HepG2 (cell line): Measurements from ENCODE around the gene CPSF7. TPM values are rescaled to one million over a fixed set of nuclear protein-coding genes. Genes with fewer than 3 reads are reported as not detected.

ENCODE experiments used
- ETV5 ChIP-seq: IDR thresholded peaks from 2 replicates; pipeline ENCODE4 v1.6.1; 2018; ENCODE audit warnings: missing biosample characterization, missing genetic modification reagents, inconsistent platforms, borderline replicate concordance
- GATAD2A ChIP-seq: IDR thresholded peaks from 2 replicates; pipeline ENCODE4 v1.6.1; 2016
- JUND ChIP-seq: sonication (generic); formaldehyde crosslinking; IDR thresholded peaks from 2 replicates; pipeline ENCODE4 v1.8.0; 2022; ENCODE audit warnings: mild to moderate bottlenecking, missing genetic modification reagents
- KDM1A ChIP-seq: IDR thresholded peaks from 2 replicates; pipeline ENCODE4 v1.6.1; 2016; ENCODE audit warnings: missing compliant biosample characterization
- MEF2D ChIP-seq: sonication (generic); formaldehyde crosslinking; IDR thresholded peaks from 2 replicates; pipeline ENCODE4 v1.5.1; 2020; ENCODE audit warnings: mild to moderate bottlenecking, missing genetic modification reagents
- MIER3 ChIP-seq: IDR thresholded peaks from 2 replicates; pipeline ENCODE4 v1.6.1; 2016; ENCODE audit warnings: missing compliant biosample characterization, borderline replicate concordance
- MTA1 ChIP-seq: sonication (generic); formaldehyde crosslinking; IDR thresholded peaks from 2 replicates; pipeline ENCODE4 v1.4.0; 2020; ENCODE audit warnings: missing genetic modification reagents, mild to moderate bottlenecking, borderline replicate concordance
- NFYC ChIP-seq: IDR thresholded peaks from 2 replicates; pipeline ENCODE4 v1.6.1; 2016; ENCODE audit warnings: missing genetic modification reagents, missing compliant biosample characterization
- PAWR ChIP-seq: sonication (generic); formaldehyde crosslinking; IDR thresholded peaks from 2 replicates; pipeline ENCODE4 v1.4.0; 2020; ENCODE audit warnings: missing genetic modification reagents, mild to moderate bottlenecking, borderline replicate concordance
- SKI ChIP-seq: fragments of 450-650 bp; IDR thresholded peaks from one replicate; pipeline ENCODE4 v1.6.1; 2018; ENCODE audit warnings: mild to moderate bottlenecking; ENCODE audit not compliant: partially characterized antibody
- SP1 ChIP-seq, 2 experiments: fragments of 450-650 bp in 1 of 2; sonication (generic) in 1 of 2; formaldehyde crosslinking in 1 of 2; IDR thresholded peaks; 2 replicates each; pipeline versions ENCODE4 v1.4.0 to v1.6.1; 2016 to 2020; ENCODE audit warnings: missing genetic modification reagents in 1 of 2
- SRSF4 ChIP-seq: fragments of 200-400 bp; formaldehyde crosslinking; IDR thresholded peaks from one replicate; pipeline ENCODE4 v1.6.1; 2018; ENCODE audit warnings: mild to moderate bottlenecking, low read depth, low read length, moderate library complexity; ENCODE audit not compliant: poor library complexity, severe bottlenecking
- TCF12 ChIP-seq, 2 experiments: fragments of 450-650 bp in 1 of 2; sonication (generic) in 1 of 2; formaldehyde crosslinking in 1 of 2; IDR thresholded peaks; 2 replicates each; pipeline versions ENCODE4 v1.6.1 to v1.8.0; 2017 to 2022; ENCODE audit warnings: antibody characterized with exemption in 1 of 2, mild to moderate bottlenecking in 1 of 2, missing genetic modification reagents in 1 of 2, moderate library complexity in 1 of 2
- TOE1 ChIP-seq: sonication (generic); formaldehyde crosslinking; IDR thresholded peaks from 2 replicates; pipeline ENCODE4 v1.4.0; 2020; ENCODE audit warnings: mild to moderate bottlenecking, missing genetic modification reagents
- ZFAT ChIP-seq: sonication (generic); formaldehyde crosslinking; conservative IDR thresholded peaks from 2 replicates; pipeline ENCODE4 v1.8.1; 2023; ENCODE audit warnings: missing genetic modification reagents, inconsistent platforms
- ZNF451 ChIP-seq: sonication (generic); formaldehyde crosslinking; IDR thresholded peaks from 2 replicates; pipeline ENCODE4 v1.5.0; 2020; ENCODE audit warnings: mild to moderate bottlenecking, missing genetic modification reagents
- ZNF552 ChIP-seq: sonication (generic); formaldehyde crosslinking; IDR thresholded peaks from 2 replicates; pipeline ENCODE4 v1.9.0; 2022; ENCODE audit warnings: missing genetic modification reagents, mild to moderate bottlenecking, borderline replicate concordance
- ZNF761 ChIP-seq: sonication (generic); formaldehyde crosslinking; conservative IDR thresholded peaks from 2 replicates; pipeline ENCODE4 v1.4.0; 2020; ENCODE audit warnings: mild to moderate bottlenecking, missing genetic modification reagents
- polyA plus RNA-seq, 8 experiments: library from polyadenylated mRNA; depleted of rRNA in 3 of 8; stranded (reverse) in 7 of 8; unstranded in 1 of 8; fragments of >200 nt; fragmentation: Illumina TruSeq in 4 of 8; extraction: Trizol in 4 of 8; gene quantifications; 2 replicates each; pipeline versions ENCODE4 v1.2.1 to v1.2.3, GENCODE V29; 2011 to 2016; ENCODE audit warnings: low read depth in 4 of 8, missing spikeins in 1 of 8, mixed read lengths in 1 of 8; ENCODE audit not compliant: insufficient read depth in 1 of 8
- total RNA-seq, 5 experiments: library from RNA; depleted of rRNA; stranded (reverse); fragments of >200 nt; fragmentation: Illumina TruSeq; extraction: Trizol; gene quantifications; 2 replicates each; pipeline ENCODE4 v1.2.3, GENCODE V29; 2016; ENCODE audit warnings: low read depth in 1 of 5
- TF ChIP-seq, protein P1 (sequence below): IDR thresholded peaks from 2 replicates; pipeline ENCODE4 v1.6.1; 2016; ENCODE audit warnings: missing biosample characterization, missing genetic modification reagents, low read depth
- TF ChIP-seq, protein P2 (sequence below): sonication (generic); formaldehyde crosslinking; IDR thresholded peaks from 2 replicates; pipeline ENCODE4 v1.4.0; 2020; ENCODE audit warnings: low read depth, mild to moderate bottlenecking, missing genetic modification reagents
- TF ChIP-seq, protein P3 (sequence below): sonication (generic); formaldehyde crosslinking; IDR thresholded peaks from 2 replicates; pipeline ENCODE4 v1.4.0; 2020; ENCODE audit warnings: missing genetic modification reagents
- TF ChIP-seq, protein P4 (sequence below): sonication (generic); formaldehyde crosslinking; IDR thresholded peaks from 2 replicates; pipeline ENCODE4 v1.5.0; 2020; ENCODE audit warnings: missing genetic modification reagents
- TF ChIP-seq, protein P5 (sequence below), 2 experiments: IDR thresholded peaks; 2 replicates each; pipeline ENCODE4 v1.6.1; 2011 to 2012; ENCODE audit warnings: low read length in 2 of 2, borderline replicate concordance in 1 of 2, low read depth in 1 of 2, mild to moderate bottlenecking in 1 of 2, moderate library complexity in 1 of 2

The CPSF7 gene
- total and polyA plus RNA-seq, 2 of the 13 experiments (the other 11 are each of a cell fraction or from before 2014, with no cell fraction given), result 34.1 to 36.8 TPM

DNA sequence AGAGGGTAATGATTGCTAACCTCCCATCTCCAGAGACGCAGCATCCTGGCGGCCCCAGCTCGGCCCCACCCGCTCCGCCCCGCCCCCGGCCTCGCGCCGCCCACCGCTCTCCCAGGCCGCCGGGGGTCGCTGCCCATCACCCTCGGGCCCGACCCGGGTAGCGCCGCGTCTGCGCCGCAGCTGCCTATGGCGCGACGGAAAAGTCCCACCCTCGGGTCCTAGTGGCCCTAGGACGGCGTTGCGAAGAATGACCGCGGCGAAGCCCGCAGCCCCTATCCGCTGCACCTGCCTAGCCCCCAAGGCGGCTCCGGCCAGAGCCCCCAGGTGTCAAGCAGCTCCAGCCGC lies 457 bp downstream of the CPSF7 start (continued):
- TF ChIP-seq, protein P1, sequence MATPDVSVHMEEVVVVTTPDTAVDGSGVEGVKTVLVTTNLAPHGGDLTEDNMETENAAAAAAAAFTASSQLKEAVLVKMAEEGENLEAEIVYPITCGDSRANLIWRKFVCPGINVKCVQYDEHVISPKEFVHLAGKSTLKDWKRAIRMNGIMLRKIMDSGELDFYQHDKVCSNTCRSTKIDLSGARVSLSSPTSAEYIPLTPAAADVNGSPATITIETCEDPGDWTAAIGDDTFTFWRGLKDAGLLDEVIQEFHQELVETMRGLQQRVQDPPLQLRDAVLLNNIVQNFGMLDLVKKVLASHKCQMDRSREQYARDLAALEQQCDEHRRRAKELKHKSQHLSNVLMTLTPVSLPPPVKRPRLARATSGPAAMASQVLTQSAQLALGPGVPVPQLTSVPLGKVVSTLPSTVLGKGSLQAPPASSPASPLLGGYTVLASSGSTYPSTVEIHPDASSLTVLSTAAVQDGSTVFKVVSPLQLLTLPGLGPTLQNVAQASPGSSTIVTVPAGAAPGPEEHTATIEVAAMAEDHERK (CRISPR knock-in tag), result no peak
- TF ChIP-seq MTA1 (0 out of 2 replicates have a peak, but pooled peaks have one; percentile 13), SP1 (IDR thresholded peaks at IDR 0.05) (no peak), SP1 (CRISPR knock-in tag; IDR thresholded peaks at IDR 0.05) (peak; percentile 55; the same call in 1 of the 2 replicates), ZNF451 (CRISPR knock-in tag) (peak; percentile 63; the same call in 1 of the 2 replicates), TCF12 (IDR thresholded peaks at IDR 0.05) (no peak), TCF12 (CRISPR knock-in tag; IDR thresholded peaks at IDR 0.05) (no peak), JUND (no peak), ETV5 (CRISPR knock-in tag) (no peak), ZNF552 (CRISPR knock-in tag) (no peak), PAWR (CRISPR knock-in tag) (no peak), MEF2D (0 out of 2 replicates have a peak, but pooled peaks have one; percentile 29), ZNF761 (CRISPR knock-in tag) (0 out of 2 replicates have a peak, but pooled peaks have one; percentile 11), SRSF4 (no peak), KDM1A (CRISPR knock-in tag) (no peak), SKI (peak; percentile 38), TOE1 (CRISPR knock-in tag) (0 out of 2 replicates have a peak, but pooled peaks have one; percentile 41), ZFAT (CRISPR knock-in tag) (no peak), GATAD2A (CRISPR knock-in tag) (peak; percentile 8; the same call in 1 of the 2 replicates), NFYC (CRISPR knock-in tag) (no peak), MIER3 (CRISPR knock-in tag) (no peak)
- TF ChIP-seq, protein P2, sequence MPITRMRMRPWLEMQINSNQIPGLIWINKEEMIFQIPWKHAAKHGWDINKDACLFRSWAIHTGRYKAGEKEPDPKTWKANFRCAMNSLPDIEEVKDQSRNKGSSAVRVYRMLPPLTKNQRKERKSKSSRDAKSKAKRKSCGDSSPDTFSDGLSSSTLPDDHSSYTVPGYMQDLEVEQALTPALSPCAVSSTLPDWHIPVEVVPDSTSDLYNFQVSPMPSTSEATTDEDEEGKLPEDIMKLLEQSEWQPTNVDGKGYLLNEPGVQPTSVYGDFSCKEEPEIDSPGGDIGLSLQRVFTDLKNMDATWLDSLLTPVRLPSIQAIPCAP, result no peak
- TF ChIP-seq, protein P3, sequence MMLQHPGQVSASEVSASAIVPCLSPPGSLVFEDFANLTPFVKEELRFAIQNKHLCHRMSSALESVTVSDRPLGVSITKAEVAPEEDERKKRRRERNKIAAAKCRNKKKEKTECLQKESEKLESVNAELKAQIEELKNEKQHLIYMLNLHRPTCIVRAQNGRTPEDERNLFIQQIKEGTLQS (CRISPR knock-in tag), result 0 out of 2 replicates have a peak, but pooled peaks have one; percentile 17
- TF ChIP-seq, protein P4, sequence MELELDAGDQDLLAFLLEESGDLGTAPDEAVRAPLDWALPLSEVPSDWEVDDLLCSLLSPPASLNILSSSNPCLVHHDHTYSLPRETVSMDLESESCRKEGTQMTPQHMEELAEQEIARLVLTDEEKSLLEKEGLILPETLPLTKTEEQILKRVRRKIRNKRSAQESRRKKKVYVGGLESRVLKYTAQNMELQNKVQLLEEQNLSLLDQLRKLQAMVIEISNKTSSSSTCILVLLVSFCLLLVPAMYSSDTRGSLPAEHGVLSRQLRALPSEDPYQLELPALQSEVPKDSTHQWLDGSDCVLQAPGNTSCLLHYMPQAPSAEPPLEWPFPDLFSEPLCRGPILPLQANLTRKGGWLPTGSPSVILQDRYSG (CRISPR knock-in tag), result peak; percentile 23; the same call in 1 of the 2 replicates
- TF ChIP-seq, protein P5, sequence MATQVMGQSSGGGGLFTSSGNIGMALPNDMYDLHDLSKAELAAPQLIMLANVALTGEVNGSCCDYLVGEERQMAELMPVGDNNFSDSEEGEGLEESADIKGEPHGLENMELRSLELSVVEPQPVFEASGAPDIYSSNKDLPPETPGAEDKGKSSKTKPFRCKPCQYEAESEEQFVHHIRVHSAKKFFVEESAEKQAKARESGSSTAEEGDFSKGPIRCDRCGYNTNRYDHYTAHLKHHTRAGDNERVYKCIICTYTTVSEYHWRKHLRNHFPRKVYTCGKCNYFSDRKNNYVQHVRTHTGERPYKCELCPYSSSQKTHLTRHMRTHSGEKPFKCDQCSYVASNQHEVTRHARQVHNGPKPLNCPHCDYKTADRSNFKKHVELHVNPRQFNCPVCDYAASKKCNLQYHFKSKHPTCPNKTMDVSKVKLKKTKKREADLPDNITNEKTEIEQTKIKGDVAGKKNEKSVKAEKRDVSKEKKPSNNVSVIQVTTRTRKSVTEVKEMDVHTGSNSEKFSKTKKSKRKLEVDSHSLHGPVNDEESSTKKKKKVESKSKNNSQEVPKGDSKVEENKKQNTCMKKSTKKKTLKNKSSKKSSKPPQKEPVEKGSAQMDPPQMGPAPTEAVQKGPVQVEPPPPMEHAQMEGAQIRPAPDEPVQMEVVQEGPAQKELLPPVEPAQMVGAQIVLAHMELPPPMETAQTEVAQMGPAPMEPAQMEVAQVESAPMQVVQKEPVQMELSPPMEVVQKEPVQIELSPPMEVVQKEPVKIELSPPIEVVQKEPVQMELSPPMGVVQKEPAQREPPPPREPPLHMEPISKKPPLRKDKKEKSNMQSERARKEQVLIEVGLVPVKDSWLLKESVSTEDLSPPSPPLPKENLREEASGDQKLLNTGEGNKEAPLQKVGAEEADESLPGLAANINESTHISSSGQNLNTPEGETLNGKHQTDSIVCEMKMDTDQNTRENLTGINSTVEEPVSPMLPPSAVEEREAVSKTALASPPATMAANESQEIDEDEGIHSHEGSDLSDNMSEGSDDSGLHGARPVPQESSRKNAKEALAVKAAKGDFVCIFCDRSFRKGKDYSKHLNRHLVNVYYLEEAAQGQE (IDR thresholded peaks at IDR 0.05; ENCODE audit: borderline replicate concordance in 1 of 2, low read depth in 1 of 2, low read length in 2 of 2), result no peak
